Right lobe of liver (tissue), 6 donors: ENCODE measurements around the gene ZNF764. TPM values are rescaled to one million over a fixed set of nuclear protein-coding genes. Genes with fewer than 3 reads are reported as not detected.

ENCODE experiments used
- ATAC-seq, 4 donors: fragments of 200-7000 bp; cut with Tn5 transposase; one replicate each; pipeline ENCODE4 v1.9.1; 2020; ENCODE audit warnings: mild to moderate bottlenecking in 4 of 4, moderate library complexity in 4 of 4
- DNase-seq, 3 donors: peaks; one replicate each; pipeline ENCODE4 v3.0.0-alpha.2; 2020
- H3K27ac ChIP-seq, 3 donors: fragments of 200-600 bp; one replicate each; pipeline ENCODE4 v1.8.0; 2022
- H3K27me3 ChIP-seq, 2 donors: fragments of 200-600 bp; one replicate each; pipeline ENCODE4 v1.8.0; 2022
- H3K36me3 ChIP-seq, 4 donors: fragments of 200-600 bp; sonication (generic) in 1 of 4; one replicate each; pipeline versions ENCODE4 v1.5.1 to v1.8.0; 2017 to 2022; ENCODE audit warnings: control low read depth in 1 of 4
- H3K4me1 ChIP-seq, 4 donors: fragments of 200-600 bp; sonication (generic) in 1 of 4; one replicate each; pipeline versions ENCODE4 v1.5.1 to v1.8.0; 2017 to 2022; ENCODE audit warnings: control low read depth in 1 of 4
- H3K4me3 ChIP-seq, 3 donors: fragments of 200-600 bp; one replicate each; pipeline ENCODE4 v1.8.0; 2022
- H3K9me3 ChIP-seq, 4 donors: fragments of 200-600 bp; sonication (generic) in 1 of 4; one replicate each; pipeline versions ENCODE4 v1.5.1 to v1.8.0; 2017 to 2022; ENCODE audit warnings: control low read depth in 1 of 4
- CTCF ChIP-seq, 4 donors: fragments of 200-600 bp in 3 of 4; fragments of 450-650 bp in 1 of 4; IDR thresholded peaks; one replicate each; pipeline versions ENCODE4 v1.5.1 to v1.8.0; 2016 to 2022; ENCODE audit warnings: antibody characterized with exemption in 4 of 4, mild to moderate bottlenecking in 2 of 4
- POLR2A ChIP-seq: fragments of 450-650 bp; IDR thresholded peaks from one replicate; pipeline ENCODE4 v1.6.1; 2017; ENCODE audit warnings: antibody characterized with exemption, mild to moderate bottlenecking
- WGBS: methylation state at CpG from one replicate; pipeline ENCODE4 v1.1.6; 2018; ENCODE audit warnings: low coverage, low lambda C conversion rate; ENCODE audit not compliant: insufficient coverage; ENCODE audit errors: missing lambda C conversion rate; 5-methylcytosine and 5-hydroxymethylcytosine counted together
- intact Hi-C, 2 donors: fragments of 100-400 bp; cut with DNase I; formaldehyde crosslinking; loops; one replicate each; pipeline versions ENCODE4 v1.11.2 to v1.14.1; 2022
- microRNA-seq, 2 donors: library from miRNA; unstranded; fragments of <30 nt; microRNA quantifications; one replicate each; pipeline ENCODE4, GENCODE V29; 2019 to 2020
- small RNA-seq, 2 experiments: library from RNA; depleted of rRNA; stranded (forward); fragments of <200 nt; gene quantifications; one replicate each; pipeline ENCODE3, GENCODE V24; 2016
- total RNA-seq, 6 experiments: library from RNA; depleted of rRNA in 2 of 6; stranded (reverse); fragments of >200 nt in 2 of 6; fragmentation: NEBNext Ultra II Directional in 3 of 6; extraction: Animal tissue kit (Norgen Biotek cat#: 25700) in 3 of 6; gene quantifications; one replicate each; pipeline versions ENCODE4 v1.1.0 to v1.2.4, GENCODE V29; 2016 to 2023
- donor health status: DM: no; HTN: yes; CAD: no.
- donor health status: DM: no; HTN: no; CAD: no.
- donor health status: DM: no; HTN: no; CAD: no.
- donor health status: DM: no; HTN: yes; CAD: no.
- donor health status: DM: no; HTN: yes; CAD: no.

Gene ZNF764
- total RNA-seq, 6 experiments from 2014 or later: 3.2 to 6.5 (median 4.8) TPM

- peaks cover 0 to 14% (median 0%) of the 10 kb centered on the region in 4 donors for H3K36me3 ChIP-seq
- ATAC-seq (no peak), DNase-seq (no peak)
- H3K27me3 ChIP-seq: no peaks in the 10 kb centered on the region
- no peak overlapping the region for H3K27ac ChIP-seq
- H3K9me3 ChIP-seq: no peaks in the 10 kb centered on the region
- H3K4me3 ChIP-seq: no peak overlapping the region
- 80% methylated on average over 1 of the region's 2 CpGs for WGBS
- intact Hi-C loops: loop anchor here in 1 of 2 donors (10.0 kb wide), 1 partner anchor 60 kb away; no protein-coding TSS in a partner anchor
- no peak for TF ChIP-seq CTCF (IDR thresholded peaks at IDR 0.05)
- no peak for TF ChIP-seq POLR2A
- H3K4me1 ChIP-seq: no peaks in the 10 kb centered on the region
Observed at GRCh38 chr16:30515275-30515674, 42.9 kb downstream of the ZNF764 start.

- intact Hi-C loops: loop anchor here in 1 of 2 donors (10.0 kb wide), 1 partner anchor 57 kb away; no protein-coding TSS in a partner anchor
- Histone ChIP-seq H3K4me3 (no peak overlapping the region), H3K27ac (no peak overlapping the region), H3K4me1 (no peaks in the 10 kb centered on the region), H3K36me3 (peaks cover 0 to 20% (median 0%) of the 10 kb centered on the region in 4 donors), H3K9me3 (no peaks in the 10 kb centered on the region), H3K27me3 (no peaks in the 10 kb centered on the region)
- DNase-seq (no peak), ATAC-seq (no peak)
- 100% methylated on average over 1 of the region's 3 CpGs for WGBS
- TF ChIP-seq CTCF (IDR thresholded peaks at IDR 0.05) (no peak), POLR2A (no peak)
Observed at GRCh38 chr16:30511509-30511908, 46.7 kb downstream of the ZNF764 start.

- no CpG with 5 or more reads among the region's 4 CpGs for WGBS
- no peaks in the 10 kb centered on the region for H3K9me3 ChIP-seq
- H3K27me3 ChIP-seq: no peaks in the 10 kb centered on the region
- no peaks in the 10 kb centered on the region for H3K4me1 ChIP-seq
- peaks cover 0 to 24% (median 0%) of the 10 kb centered on the region in 4 donors for H3K36me3 ChIP-seq
- TF ChIP-seq CTCF (IDR thresholded peaks at IDR 0.05): no peak
- H3K27ac ChIP-seq: no peak overlapping the region
- H3K4me3 ChIP-seq: no peak overlapping the region
- intact Hi-C loops: loop anchor here in 1 of 2 donors (10.0 kb wide), 1 partner anchor 56 kb away; no protein-coding TSS in a partner anchor
- ATAC-seq (no peak), DNase-seq (no peak)
Observed at GRCh38 chr16:30510376-30510938, 47.7 kb downstream of the ZNF764 start.

GRCh38 chr16:30509081-30509765 lies 49.0 kb downstream of the ZNF764 start:
- intact Hi-C loops: no loop called here
- Histone ChIP-seq H3K27ac (no peak overlapping the region), H3K9me3 (no peaks in the 10 kb centered on the region), H3K27me3 (no peaks in the 10 kb centered on the region), H3K4me3 (no peak overlapping the region), H3K4me1 (no peaks in the 10 kb centered on the region), H3K36me3 (peaks cover 0 to 24% (median 0%) of the 10 kb centered on the region in 4 donors)
- WGBS: 51% methylated on average over 3 of the region's 4 CpGs
- ATAC-seq (peak in 1 of 4 donors; percentile 46), DNase-seq (no peak)
- no peak for TF ChIP-seq POLR2A
- no peak for TF ChIP-seq CTCF (IDR thresholded peaks at IDR 0.05)

Small RNA genes lying within 50 kb of the gene (microRNA-seq; reads per million reads assigned to microRNA genes)
- 0 to 0.87 reads per million in 2 donors for gene MIR4518

Small RNA genes lying within 50 kb of the gene (small RNA-seq; reads per million reads assigned to genes)
- gene AC093249.4 (0 reads per million in 2 experiments), gene MIR4518 (0 reads per million in 2 experiments)

Other genes starting within 250 kb of the ZNF764 start
- 10 to 100 TPM; 14.8 to 23.8 (median 18.2) TPM for gene CD2BP2, start 203.1 kb downstream of the ZNF764 start, total RNA-seq
- 10 to 100 TPM in 3 of 6 experiments, 1 to 10 TPM in 3; 7.9 to 12.3 (median 10.6) TPM for gene TBC1D10B, start 187.9 kb downstream of the ZNF764 start, total RNA-seq
- gene MYL11, start 183.6 kb downstream of the ZNF764 start, total RNA-seq: 1 to 10 TPM in 1 of 6 experiments, not detected in 5; 1.4 TPM
- 1 to 10 TPM in 3 of 6 experiments, under 1 TPM in 3; 0.12 to 1.7 (median 0.93) TPM for gene SEPTIN1, start 175.8 kb downstream of the ZNF764 start, total RNA-seq
- gene ZNF48, start 163.0 kb downstream of the ZNF764 start, total RNA-seq: 1 to 10 TPM; 2.9 to 4.3 (median 3.9) TPM
- gene ZNF771, start 150.8 kb downstream of the ZNF764 start, total RNA-seq: 10 to 100 TPM in 3 of 6 experiments, 1 to 10 TPM in 3; 3.9 to 11.3 (median 9.6) TPM
- 10 to 100 TPM; 10.0 to 17.9 (median 13.9) TPM for gene DCTPP1, start 128.3 kb downstream of the ZNF764 start, total RNA-seq
- 100 to 1,000 TPM; 157 to 228 (median 205) TPM for gene SEPHS2, start 112.5 kb downstream of the ZNF764 start, total RNA-seq
- gene ITGAL, start 85.6 kb downstream of the ZNF764 start, total RNA-seq: 10 to 100 TPM in 4 of 6 experiments, 1 to 10 TPM in 2; 7.3 to 12.4 (median 10.2) TPM
- gene ZNF768, start 31.8 kb downstream of the ZNF764 start, total RNA-seq: 10 to 100 TPM; 14.7 to 21.2 (median 18.8) TPM
- gene ZNF747, start 23.5 kb downstream of the ZNF764 start, total RNA-seq: 1 to 10 TPM; 5.3 to 9.7 (median 6.4) TPM
- gene ZNF688, start 13.3 kb upstream of the ZNF764 start, total RNA-seq: 10 to 100 TPM in 1 of 6 experiments, 1 to 10 TPM in 5; 4.0 to 11.5 (median 6.5) TPM
- 1 to 10 TPM; 2.4 to 6.5 (median 5.6) TPM for gene ZNF785, start 27.3 kb upstream of the ZNF764 start, total RNA-seq
- 1 to 10 TPM; 3.9 to 5.8 (median 4.4) TPM for gene ZNF689, start 52.0 kb upstream of the ZNF764 start, total RNA-seq
- gene PRR14, start 92.6 kb upstream of the ZNF764 start, total RNA-seq: 10 to 100 TPM; 12.8 to 23.0 (median 17.6) TPM
- 10 to 100 TPM; 13.0 to 26.2 (median 20.9) TPM for gene FBRS, start 100.1 kb upstream of the ZNF764 start, total RNA-seq
- 10 to 100 TPM; 12.1 to 31.3 (median 22.6) TPM for gene SRCAP, start 140.8 kb upstream of the ZNF764 start, total RNA-seq
- 10 to 100 TPM; 17.1 to 22.1 (median 18.4) TPM for gene PHKG2, start 190.1 kb upstream of the ZNF764 start, total RNA-seq
- 1 to 10 TPM in 1 of 6 experiments, under 1 TPM in 4, not detected in 1; 0.19 to 1.8 (median 0.29) TPM for gene CFAP119, start 203.7 kb upstream of the ZNF764 start, total RNA-seq
- gene RNF40, start 203.9 kb upstream of the ZNF764 start, total RNA-seq: 10 to 100 TPM; 34.3 to 56.8 (median 46.7) TPM
- 1 to 10 TPM; 3.7 to 4.8 (median 4.3) TPM for gene ZNF629, start 228.8 kb upstream of the ZNF764 start, total RNA-seq